Measurements from ENCODE around the gene ZNF80.
A peak's percentile ranks its signal among the peaks of the same experiment; 100 is the strongest.

- TF ChIP-seq CTCF (IDR thresholded peaks at IDR 0.05; ENCODE audit: insufficient read depth, low read length) = no peak
- TF ChIP-seq POLR2AphosphoS5 (IDR thresholded peaks at IDR 0.05; ENCODE audit: low read depth) = no peak
- no peak for TF ChIP-seq REST (IDR thresholded peaks at IDR 0.05; ENCODE audit: insufficient replicate concordance, low read depth)
- TF ChIP-seq SPI1 (IDR thresholded peaks at IDR 0.05; ENCODE audit: borderline replicate concordance, low read depth) = peak; percentile 43
These were observed 23.5 kb downstream of the ZNF80 start for GRCh38 chr3:114213627-114214541.

Data from HL-60 (cell line).